Stimulated activated CD8-positive, alpha-beta memory T cell treated with anti-CD3 and anti-CD28 coated beads, Interleukin-15, amount 100 ng/mL, for 4 hours (primary cell): ENCODE measurements around the gene FIBP.
"Not testable (repeated sequence)": the region's sequence is repeated elsewhere in the genome, so short reads cannot be mapped to it uniquely, and the experiment has no call there.

Experiments
- DNase-seq, 2 donors: peaks; one replicate each; pipeline ENCODE4 v3.0.0-alpha.2; 2020; ENCODE audit warnings: low read depth in 2 of 2

The FIBP gene

GRCh38 chr11:65915101-65915820 lies 27.0 kb upstream of the FIBP start:
- no peak for DNase-seq

GRCh38 chr11:65912845-65913244 lies 24.6 kb upstream of the FIBP start:
- DNase-seq = no peak

GRCh38 chr11:65911682-65912568 lies 23.7 kb upstream of the FIBP start:
- no peak for DNase-seq

GRCh38 chr11:65907878-65908277 lies 19.6 kb upstream of the FIBP start:
- no peak for DNase-seq

- DNase-seq = no peak
Measured at GRCh38 chr11:65906602-65907001, 18.3 kb upstream of the FIBP start.

- DNase-seq = no peak
Measured at GRCh38 chr11:65903715-65904114, 15.4 kb upstream of the FIBP start.

- no peak for DNase-seq
Measured at GRCh38 chr11:65903068-65903481, 14.8 kb upstream of the FIBP start.

- DNase-seq = no peak
Measured at GRCh38 chr11:65900899-65901180, 12.6 kb upstream of the FIBP start.

GRCh38 chr11:65900125-65900898 lies 12.0 kb upstream of the FIBP start, which contains the start of gene FOSL1:
Gene FOSL1 (minus strand): TSS chr11:65900388. CDS start chr11:65900339, 49 bp downstream.
- peak; percentile 90 to 91 for DNase-seq

GRCh38 chr11:65899356-65900124 lies 11.3 kb upstream of the FIBP start:
- peak; percentile 67 to 68 for DNase-seq

GRCh38 chr11:65898656-65899355 lies 10.5 kb upstream of the FIBP start:
- DNase-seq = no peak

GRCh38 chr11:65897020-65897471 lies 8.8 kb upstream of the FIBP start:
- no peak for DNase-seq

- no peak for DNase-seq
Measured at GRCh38 chr11:65896034-65896999, 8.0 kb upstream of the FIBP start.

- no peak for DNase-seq
Measured at GRCh38 chr11:65895482-65895981, 7.3 kb upstream of the FIBP start.

- no peak for DNase-seq
Measured at GRCh38 chr11:65894034-65894591, 5.8 kb upstream of the FIBP start.

GRCh38 chr11:65892661-65893317 lies 4.5 kb upstream of the FIBP start:
- no peak for DNase-seq

- DNase-seq = not testable (repeated sequence)
Measured at GRCh38 chr11:65892137-65892540, 3.9 kb upstream of the FIBP start.
